ENCODE data around the gene PRRC2A.

DNA sequence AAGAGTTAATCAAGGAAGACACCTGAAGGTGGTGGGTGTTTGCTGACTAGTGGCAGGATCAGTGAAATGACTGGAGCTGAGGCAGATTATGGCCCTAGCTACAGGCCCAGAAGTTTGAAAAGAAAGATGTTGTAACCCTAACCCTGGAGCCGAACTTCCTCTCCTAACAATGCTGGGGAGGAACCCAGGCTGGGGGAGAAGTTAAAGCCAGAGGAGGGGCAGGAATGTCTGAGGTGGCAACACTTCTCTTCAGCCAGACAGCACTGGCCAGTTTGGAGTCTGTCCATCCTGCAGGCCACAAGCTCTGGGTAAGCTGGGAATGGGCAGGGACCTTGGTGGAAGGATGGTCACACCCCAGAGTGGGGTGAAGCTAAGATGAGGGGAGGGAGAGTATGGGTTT is 34.5 kb upstream of the PRRC2A start, which contains the start of gene LST1:
- TF ChIP-seq FOXM1 (IDR thresholded peaks at IDR 0.05; ENCODE audit: borderline replicate concordance) (no peak), HDGF (IDR thresholded peaks at IDR 0.05; ENCODE audit: borderline replicate concordance) (no peak), L3MBTL2 (conservative IDR thresholded peaks at IDR 0.05) (no peak), SP1 (IDR thresholded peaks at IDR 0.05) (no peak), BHLHE40 (IDR thresholded peaks at IDR 0.05; ENCODE audit: borderline replicate concordance) (no peak), FOXK2 (IDR thresholded peaks at IDR 0.05) (no peak), FOXA1 (IDR thresholded peaks at IDR 0.05) (no peak), ZNF384 (IDR thresholded peaks at IDR 0.05) (no peak), TARDBP (IDR thresholded peaks at IDR 0.05) (no peak), SUZ12 (IDR thresholded peaks at IDR 0.05) (no peak), CTBP1 (IDR thresholded peaks at IDR 0.05; ENCODE audit: borderline replicate concordance) (no peak), NFRKB (IDR thresholded peaks at IDR 0.05) (no peak), ELF4 (IDR thresholded peaks at IDR 0.05) (no peak)
- TF ChIP-seq, protein P1, sequence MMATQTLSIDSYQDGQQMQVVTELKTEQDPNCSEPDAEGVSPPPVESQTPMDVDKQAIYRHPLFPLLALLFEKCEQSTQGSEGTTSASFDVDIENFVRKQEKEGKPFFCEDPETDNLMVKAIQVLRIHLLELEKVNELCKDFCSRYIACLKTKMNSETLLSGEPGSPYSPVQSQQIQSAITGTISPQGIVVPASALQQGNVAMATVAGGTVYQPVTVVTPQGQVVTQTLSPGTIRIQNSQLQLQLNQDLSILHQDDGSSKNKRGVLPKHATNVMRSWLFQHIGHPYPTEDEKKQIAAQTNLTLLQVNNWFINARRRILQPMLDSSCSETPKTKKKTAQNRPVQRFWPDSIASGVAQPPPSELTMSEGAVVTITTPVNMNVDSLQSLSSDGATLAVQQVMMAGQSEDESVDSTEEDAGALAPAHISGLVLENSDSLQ (IDR thresholded peaks at IDR 0.05), result no peak
